K562 (cell line): ENCODE data around the gene S100P. TPM values are rescaled to one million over a fixed set of nuclear protein-coding genes. Genes with fewer than 3 reads are reported as not detected.

Source experiments
- ARID4B ChIP-seq: sonication (generic); formaldehyde crosslinking; IDR thresholded peaks from 2 replicates; pipeline ENCODE4 v1.8.0; 2022; ENCODE audit warnings: mild to moderate bottlenecking, missing genetic modification reagents
- HMGN3 ChIP-seq: IDR thresholded peaks from 2 replicates; pipeline ENCODE4 v1.6.1; 2011; ENCODE audit warnings: borderline replicate concordance, low read depth, mild to moderate bottlenecking, mixed read lengths, low read length; ENCODE audit not compliant: insufficient read length; ENCODE audit errors: extremely low read depth
- MCM5 ChIP-seq: fragments of 450-650 bp; IDR thresholded peaks from 2 replicates; pipeline ENCODE4 v1.6.1; 2016; ENCODE audit warnings: low read depth
- ZBED1 ChIP-seq: IDR thresholded peaks from 2 replicates; pipeline ENCODE4 v1.6.1; 2014
- ZBTB5 ChIP-seq: fragments of 450-650 bp; IDR thresholded peaks from 2 replicates; pipeline ENCODE4 v1.6.1; 2017; ENCODE audit warnings: antibody characterized with exemption
- ZMIZ1 ChIP-seq, 2 experiments: fragments of 150-350 bp in 1 of 2; IDR thresholded peaks; 2 replicates each; pipeline ENCODE4 v1.6.1; 2012 to 2016; ENCODE audit warnings: low read depth in 2 of 2, low read length in 2 of 2, mild to moderate bottlenecking in 1 of 2, moderate library complexity in 1 of 2
- ZNF584 ChIP-seq: fragments of 200-800 bp; sonication (Bioruptor generic); IDR thresholded peaks from 2 replicates; pipeline ENCODE4 v1.6.1; 2016; ENCODE audit warnings: low read depth, mild to moderate bottlenecking, missing genetic modification characterization, missing compliant biosample characterization
- polyA plus RNA-seq, 8 experiments: library from polyadenylated mRNA; depleted of rRNA in 4 of 8; stranded (reverse) in 5 of 8; unstranded in 3 of 8; fragments of >200 nt; fragmentation: Nextera tagmentation in 2 of 8; fragmentation: Illumina TruSeq in 1 of 8; extraction: Ambion mirVana in 2 of 8; extraction: Trizol in 1 of 8; gene quantifications; 2 replicates each; pipeline versions ENCODE4 v1.2.1 to v1.2.3, GENCODE V29; 2011 to 2014; ENCODE audit warnings: inconsistent platforms in 1 of 8, missing spikeins in 1 of 8
- total RNA-seq, 7 experiments: library from RNA; depleted of rRNA in 6 of 7; stranded (reverse); fragments of >200 nt in 6 of 7; fragmentation: Illumina TruSeq in 2 of 7; extraction: Trizol in 2 of 7; gene quantifications; 2 replicates each; pipeline versions ENCODE4 v1.2.1 to v1.2.3, GENCODE V29; 2011 to 2021; ENCODE audit warnings: low replicate concordance in 1 of 7

Gene S100P
- total and polyA plus RNA-seq, 9 of the 15 experiments (the other 6 are each of a cell fraction or from before 2014, with no cell fraction given) = 4.1 to 23.8 (median 7.5) TPM

- TF ChIP-seq ZMIZ1 (IDR thresholded peaks at IDR 0.05; ENCODE audit: low read depth in 2 of 2, low read length in 2 of 2) = peak in 1 of 2 experiments; percentile 96; a peak in 2 of 4 replicates
- TF ChIP-seq MCM5 = no peak
- no peak for TF ChIP-seq ARID4B (CRISPR knock-in tag)
- peak; percentile 91 for TF ChIP-seq ZBED1
- TF ChIP-seq ZBTB5 = no peak
- peak; percentile 63 for TF ChIP-seq HMGN3
- TF ChIP-seq ZNF584 (CRISPR knock-in tag) = peak; percentile 77; the same call in 1 of the 2 replicates
- TF ChIP-seq, all 486 proteins: peak for 169
Observed at GRCh38 chr4:6730603-6731317, 37.1 kb downstream of the S100P start (continued).
